Liver (tissue), 3 donors: ENCODE results near the gene PDCD5.
"Not testable (repeated sequence)": the region's sequence is repeated elsewhere in the genome, so short reads cannot be mapped to it uniquely, and the experiment has no call there.

Experiments used
- HNF4G ChIP-seq: IDR thresholded peaks from 2 replicates; pipeline ENCODE4 v1.6.1; 2016; ENCODE audit warnings: antibody characterized with exemption
- JUND ChIP-seq, 2 donors: IDR thresholded peaks; 2 replicates each; pipeline ENCODE4 v1.6.1; 2016; ENCODE audit warnings: antibody characterized with exemption in 2 of 2
- RAD21 ChIP-seq, 2 donors: IDR thresholded peaks; 2 replicates each; pipeline ENCODE4 v1.6.1; 2016; ENCODE audit warnings: antibody characterized with exemption in 2 of 2, mild to moderate bottlenecking in 2 of 2
- TF ChIP-seq, protein P1 (sequence below): fragments of 150-350 bp; IDR thresholded peaks from 2 replicates; pipeline ENCODE4 v1.5.1; 2017; ENCODE audit warnings: improper control_type of control experiment, low read depth, low read length; ENCODE audit not compliant: missing input control
- TF ChIP-seq, protein P2 (sequence below): IDR thresholded peaks from 2 replicates; pipeline ENCODE4 v1.6.1; 2016; ENCODE audit warnings: antibody characterized with exemption
- donor health status: healthy.
- donor health status: healthy.

DNA sequence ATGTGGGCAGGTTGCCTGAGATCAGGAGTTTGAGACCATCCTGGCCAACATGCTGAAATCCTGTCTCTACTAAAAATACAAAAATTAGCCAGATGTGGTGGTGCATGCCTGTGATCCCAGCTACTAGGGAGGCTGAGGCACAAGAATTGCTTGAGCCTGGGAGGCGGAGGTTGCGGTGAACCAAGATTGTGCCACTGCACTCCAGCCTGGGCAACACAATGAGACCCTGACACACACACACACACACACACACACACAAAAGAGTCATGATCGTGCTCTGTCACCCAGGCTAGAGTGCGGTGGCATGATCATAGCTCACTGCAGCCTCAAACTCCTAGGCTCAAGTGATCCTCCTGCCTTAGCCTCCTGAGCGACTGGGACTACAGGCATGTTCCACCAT is 39.6 kb upstream of the PDCD5 start:
- TF ChIP-seq, protein P1, sequence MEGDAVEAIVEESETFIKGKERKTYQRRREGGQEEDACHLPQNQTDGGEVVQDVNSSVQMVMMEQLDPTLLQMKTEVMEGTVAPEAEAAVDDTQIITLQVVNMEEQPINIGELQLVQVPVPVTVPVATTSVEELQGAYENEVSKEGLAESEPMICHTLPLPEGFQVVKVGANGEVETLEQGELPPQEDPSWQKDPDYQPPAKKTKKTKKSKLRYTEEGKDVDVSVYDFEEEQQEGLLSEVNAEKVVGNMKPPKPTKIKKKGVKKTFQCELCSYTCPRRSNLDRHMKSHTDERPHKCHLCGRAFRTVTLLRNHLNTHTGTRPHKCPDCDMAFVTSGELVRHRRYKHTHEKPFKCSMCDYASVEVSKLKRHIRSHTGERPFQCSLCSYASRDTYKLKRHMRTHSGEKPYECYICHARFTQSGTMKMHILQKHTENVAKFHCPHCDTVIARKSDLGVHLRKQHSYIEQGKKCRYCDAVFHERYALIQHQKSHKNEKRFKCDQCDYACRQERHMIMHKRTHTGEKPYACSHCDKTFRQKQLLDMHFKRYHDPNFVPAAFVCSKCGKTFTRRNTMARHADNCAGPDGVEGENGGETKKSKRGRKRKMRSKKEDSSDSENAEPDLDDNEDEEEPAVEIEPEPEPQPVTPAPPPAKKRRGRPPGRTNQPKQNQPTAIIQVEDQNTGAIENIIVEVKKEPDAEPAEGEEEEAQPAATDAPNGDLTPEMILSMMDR, result not testable (repeated sequence)
- TF ChIP-seq, protein P2, sequence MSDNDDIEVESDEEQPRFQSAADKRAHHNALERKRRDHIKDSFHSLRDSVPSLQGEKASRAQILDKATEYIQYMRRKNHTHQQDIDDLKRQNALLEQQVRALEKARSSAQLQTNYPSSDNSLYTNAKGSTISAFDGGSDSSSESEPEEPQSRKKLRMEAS, result not testable (repeated sequence)
- TF ChIP-seq JUND (IDR thresholded peaks at IDR 0.05); RAD21 (IDR thresholded peaks at IDR 0.05); HNF4G: not testable (repeated sequence)
